ENCODE results near the gene ITPR1.

ITPR1 gene

GRCh38 chr3:4508048-4508981 lies 15.2 kb downstream of the ITPR1 start:
- no peak overlapping the region for H3K4me3 ChIP-seq (ENCODE audit: control insufficient read depth, low read depth, low read length)
- DNase-seq (ENCODE audit: low read depth) = no peak
- TF ChIP-seq CTCF (conservative IDR thresholded peaks at IDR 0.05; ENCODE audit: control insufficient read depth, insufficient read depth, low read depth, low read length) = no peak

GRCh38 chr3:4509043-4509442 lies 15.9 kb downstream of the ITPR1 start:
- no peak for DNase-seq (ENCODE audit: low read depth)
- no peak for TF ChIP-seq CTCF (conservative IDR thresholded peaks at IDR 0.05; ENCODE audit: control insufficient read depth, insufficient read depth, low read depth, low read length)
- H3K4me3 ChIP-seq (ENCODE audit: control insufficient read depth, low read depth, low read length) = no peak overlapping the region

GRCh38 chr3:4509983-4510755 lies 17.0 kb downstream of the ITPR1 start:
- DNase-seq (ENCODE audit: low read depth) = no peak
- no peak for TF ChIP-seq CTCF (conservative IDR thresholded peaks at IDR 0.05; ENCODE audit: control insufficient read depth, insufficient read depth, low read depth, low read length)
- no peak overlapping the region for H3K4me3 ChIP-seq (ENCODE audit: control insufficient read depth, low read depth, low read length)

DNA sequence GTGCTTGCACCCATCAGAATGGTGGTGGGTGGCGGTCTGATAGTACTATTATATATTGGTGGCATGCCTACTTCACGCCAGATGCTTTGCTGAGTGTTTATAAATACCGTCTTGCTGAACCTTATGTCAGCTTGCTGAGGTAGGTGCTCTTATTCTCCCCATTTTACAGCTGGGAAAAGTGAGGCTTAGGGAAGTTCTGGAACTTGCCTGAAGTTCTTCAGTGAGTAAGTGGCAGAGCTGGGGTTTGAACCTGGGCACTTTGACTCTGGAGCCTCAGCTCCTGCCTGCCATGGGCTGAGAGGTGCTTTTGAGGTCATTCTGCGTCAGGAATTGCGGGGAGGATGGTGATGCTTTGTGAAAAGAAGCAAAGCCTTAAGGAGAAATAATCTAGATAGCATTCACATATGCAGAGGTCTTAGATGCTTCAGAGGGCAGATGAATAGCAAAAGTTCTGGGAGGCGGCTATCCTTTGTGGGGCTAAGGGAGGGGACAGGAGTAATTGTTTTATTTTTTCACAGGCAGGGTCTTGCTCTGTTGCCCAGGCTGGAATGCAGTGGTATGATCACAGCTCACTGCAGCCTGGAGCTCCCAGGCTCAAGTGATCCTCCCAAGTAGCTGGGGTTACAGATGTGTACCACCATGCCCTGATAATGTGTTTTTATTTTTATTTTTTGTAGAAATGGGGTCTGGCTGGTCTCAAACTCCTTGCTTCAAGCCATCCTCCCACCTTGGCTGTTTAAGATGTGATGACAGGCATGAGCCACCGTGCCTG lies 18.5 kb downstream of the ITPR1 start:
- DNase-seq (ENCODE audit: low read depth) = no peak
- no peak overlapping the region for H3K4me3 ChIP-seq (ENCODE audit: control insufficient read depth, low read depth, low read length)
- no peak for TF ChIP-seq CTCF (conservative IDR thresholded peaks at IDR 0.05; ENCODE audit: control insufficient read depth, insufficient read depth, low read depth, low read length)

GRCh38 chr3:4512895-4513616 lies 19.9 kb downstream of the ITPR1 start:
- TF ChIP-seq CTCF (conservative IDR thresholded peaks at IDR 0.05; ENCODE audit: control insufficient read depth, insufficient read depth, low read depth, low read length) = no peak
- no peak overlapping the region for H3K4me3 ChIP-seq (ENCODE audit: control insufficient read depth, low read depth, low read length)
- DNase-seq (ENCODE audit: low read depth) = no peak

DNA sequence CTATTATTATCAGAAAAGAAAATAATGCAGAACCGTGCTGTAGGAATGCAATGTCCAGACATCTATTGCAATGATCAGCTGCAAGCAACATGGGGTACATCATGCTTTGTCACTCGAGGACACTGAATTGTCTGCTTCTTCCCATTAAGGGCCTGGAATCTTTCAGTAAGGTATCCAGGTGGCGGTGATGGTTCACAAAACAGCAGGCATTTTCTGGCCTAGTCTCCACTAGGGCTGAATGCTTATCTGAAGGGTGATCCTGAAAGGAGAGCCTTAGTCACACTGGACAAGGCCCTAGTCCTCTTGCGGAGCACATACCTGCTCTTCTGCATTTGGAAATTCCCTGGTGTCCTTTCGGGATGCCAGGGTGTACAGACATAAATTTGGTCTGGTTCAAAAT lies 21.2 kb downstream of the ITPR1 start:
- DNase-seq (ENCODE audit: low read depth) = no peak

More for the DNA sequence above, 21.2 kb downstream of the ITPR1 start:
- TF ChIP-seq CTCF (conservative IDR thresholded peaks at IDR 0.05; ENCODE audit: control insufficient read depth, insufficient read depth, low read depth, low read length) = no peak
- no peak overlapping the region for H3K4me3 ChIP-seq (ENCODE audit: control insufficient read depth, low read depth, low read length)
